Naive thymus-derived CD8-positive, alpha-beta T cell (primary cell): ENCODE data around the gene HAAO. TPM values are rescaled to one million over a fixed set of nuclear protein-coding genes. Genes with fewer than 3 reads are reported as not detected.
A peak's percentile ranks its signal among the peaks of the same experiment; 100 is the strongest.

Source experiments
- ATAC-seq, 2 donors: fragments of 150-1000 bp; cut with Tn5 transposase in 1 of 2; sonication (Bioruptor Pico), chemical (Tn5 transposase) in 1 of 2; 1 replicate in 1 of 2; 2 replicates in 1 of 2; pipeline ENCODE4 v1.10.0; 2021; ENCODE audit warnings: mild to moderate bottlenecking in 2 of 2, moderate library complexity in 2 of 2
- POLR2A ChIA-PET: fragments of 350-600 bp; sonication (Branson Sonifier 250); formaldehyde crosslinking; loops from one replicate; lab custom pipeline; 2021; ENCODE audit warnings: antibody characterized with exemption; lab: Charles Lee
- DNase-seq, 10 donors: peaks; one replicate each; pipeline versions ENCODE4 v3.0.0 to v3.0.0-alpha.2; 2020 to 2022
- H3K27ac Mint-ChIP-seq, 10 donors: one replicate each; pipeline ENCODE4 v1.8.0; 2020 to 2022; ENCODE audit warnings: mild to moderate bottlenecking in 10 of 10, mixed read lengths in 10 of 10, moderate library complexity in 4 of 10, inconsistent platforms in 1 of 10
- H3K27me3 Mint-ChIP-seq, 5 donors: one replicate each; pipeline ENCODE4 v1.8.0; 2021 to 2022; ENCODE audit warnings: mixed read lengths in 5 of 5
- H3K36me3 Mint-ChIP-seq, 3 donors: one replicate each; pipeline ENCODE4 v1.8.0; 2020 to 2022; ENCODE audit warnings: mixed read lengths in 3 of 3, mild to moderate bottlenecking in 2 of 3, inconsistent platforms in 1 of 3
- H3K4me1 Mint-ChIP-seq, 4 donors: one replicate each; pipeline ENCODE4 v1.8.0; 2021 to 2022; ENCODE audit warnings: mixed read lengths in 4 of 4
- H3K4me3 Mint-ChIP-seq, 10 donors: one replicate each; pipeline ENCODE4 v1.8.0; 2020 to 2022; ENCODE audit warnings: mild to moderate bottlenecking in 10 of 10, mixed read lengths in 10 of 10, moderate library complexity in 6 of 10, inconsistent platforms in 1 of 10
- H3K9me3 Mint-ChIP-seq, 9 donors: one replicate each; pipeline ENCODE4 v1.8.0; 2020 to 2022; ENCODE audit warnings: mixed read lengths in 9 of 9, mild to moderate bottlenecking in 3 of 9, inconsistent platforms in 1 of 9, moderate library complexity in 1 of 9
- polyA plus RNA-seq, 3 donors: library from polyadenylated mRNA; unstranded; fragments of 300-500 nt; fragmentation: Illumina TruSeq; gene quantifications; one replicate each; pipeline ENCODE4 v1.2.3, GENCODE V29; 2021
- total RNA-seq, 8 experiments: library from RNA in 2 of 8; stranded (reverse) in 2 of 8; gene quantifications; one replicate each; pipeline ENCODE4 v1.2.3 and lab custom pipeline; 2021 to 2026

The HAAO gene
- total and polyA plus RNA-seq, 5 experiments from 2014 or later = 0.25 to 0.80 (median 0.47) TPM

GRCh38 chr2:42762155-42762554 is 30.2 kb downstream of the HAAO start:
- Mint-ChIP-seq H3K27me3 (no peaks in the 10 kb centered on the region), H3K4me1 (peaks cover 0 to 12% (median under 1%) of the 10 kb centered on the region in 4 donors), H3K36me3 (peaks cover 0 to 6% (median 6%) of the 10 kb centered on the region in 3 donors), H3K9me3 (no peaks in the 10 kb centered on the region), H3K27ac (no peak overlapping the region), H3K4me3 (no peak overlapping the region)
- ATAC-seq (no peak), DNase-seq (no peak)
- POLR2A ChIA-PET = no interaction called here

- Mint-ChIP-seq H3K4me1 (peaks cover 0 to 12% (median 0%) of the 10 kb centered on the region in 4 donors), H3K36me3 (peaks cover 0 to 7% (median 6%) of the 10 kb centered on the region in 3 donors), H3K27ac (peak overlapping the region in 3 of 10 donors; percentile 63 to 90 (median 90)), H3K27me3 (no peaks in the 10 kb centered on the region), H3K9me3 (no peaks in the 10 kb centered on the region), H3K4me3 (no peak overlapping the region)
- ATAC-seq (no peak), DNase-seq (no peak)
- POLR2A ChIA-PET = no interaction called here
Measured at GRCh38 chr2:42761554-42761953, 30.8 kb downstream of the HAAO start.

GRCh38 chr2:42758751-42759150 is 33.6 kb downstream of the HAAO start:
- no peaks in the 10 kb centered on the region for H3K9me3 Mint-ChIP-seq
- H3K27me3 Mint-ChIP-seq = no peaks in the 10 kb centered on the region
- DNase-seq = no peak
- peaks cover 0 to 17% (median 7%) of the 10 kb centered on the region in 3 donors for H3K36me3 Mint-ChIP-seq
- H3K4me1 Mint-ChIP-seq = peaks cover 0 to 15% (median 5%) of the 10 kb centered on the region in 4 donors
- H3K27ac Mint-ChIP-seq = peak overlapping the region in 1 of 10 donors; percentile 54
- no peak overlapping the region for H3K4me3 Mint-ChIP-seq
- ATAC-seq = no peak
- POLR2A ChIA-PET = no interaction called here

GRCh38 chr2:42757981-42758740 is 34.2 kb downstream of the HAAO start:
- DNase-seq (no peak), ATAC-seq (no peak)
- Mint-ChIP-seq H3K4me3 (no peak overlapping the region), H3K9me3 (no peaks in the 10 kb centered on the region), H3K4me1 (peaks cover 0 to 20% (median 5%) of the 10 kb centered on the region in 4 donors), H3K27ac (peak overlapping the region in 2 of 10 donors; percentile 48 to 54), H3K36me3 (peaks cover 0 to 23% (median 10%) of the 10 kb centered on the region in 3 donors), H3K27me3 (no peaks in the 10 kb centered on the region)
- POLR2A ChIA-PET = interaction anchor here (0.6 kb wide), 1 partner anchor 37 kb away, joined by 3 read pairs; no protein-coding TSS in a partner anchor

GRCh38 chr2:42756966-42757513 is 35.3 kb downstream of the HAAO start:
- peak overlapping the region in 1 of 10 donors; percentile 24 for H3K27ac Mint-ChIP-seq
- H3K27me3 Mint-ChIP-seq = no peaks in the 10 kb centered on the region
- peaks cover 0 to 32% (median 4%) of the 10 kb centered on the region in 4 donors for H3K4me1 Mint-ChIP-seq
- no peaks in the 10 kb centered on the region for H3K9me3 Mint-ChIP-seq
- H3K36me3 Mint-ChIP-seq = peaks cover 0 to 30% (median 15%) of the 10 kb centered on the region in 3 donors
- DNase-seq (no peak), ATAC-seq (no peak)
- no peak overlapping the region for H3K4me3 Mint-ChIP-seq
- POLR2A ChIA-PET = no interaction called here

GRCh38 chr2:42756150-42756775 is 36.1 kb downstream of the HAAO start:
- H3K4me1 Mint-ChIP-seq = peaks cover 0 to 37% (median 4%) of the 10 kb centered on the region in 4 donors
- no peak for ATAC-seq

GRCh38 chr2:42755191-42755880 is 37.0 kb downstream of the HAAO start:
- Mint-ChIP-seq H3K9me3 (no peaks in the 10 kb centered on the region), H3K27me3 (no peaks in the 10 kb centered on the region), H3K4me3 (no peak overlapping the region), H3K4me1 (peaks cover 0 to 38% (median 6%) of the 10 kb centered on the region in 4 donors), H3K27ac (peak overlapping the region in 1 of 10 donors; percentile 34), H3K36me3 (peaks cover 0 to 36% (median 15%) of the 10 kb centered on the region in 3 donors)
- POLR2A ChIA-PET = no interaction called here
- ATAC-seq = no peak
- no peak for DNase-seq

More at GRCh38 chr2:42756150-42756775, 36.1 kb downstream of the HAAO start:
- POLR2A ChIA-PET = no interaction called here
- no peak overlapping the region for H3K27ac Mint-ChIP-seq
- no peak for DNase-seq
- peaks cover 0 to 31% (median 15%) of the 10 kb centered on the region in 3 donors for H3K36me3 Mint-ChIP-seq
- no peak overlapping the region for H3K4me3 Mint-ChIP-seq
- H3K9me3 Mint-ChIP-seq = no peaks in the 10 kb centered on the region
- no peaks in the 10 kb centered on the region for H3K27me3 Mint-ChIP-seq

GRCh38 chr2:42754776-42755140 is 37.6 kb downstream of the HAAO start:
- POLR2A ChIA-PET = interaction anchor here (0.6 kb wide), 1 partner anchor 12 kb away, joined by 3 read pairs; no protein-coding TSS in a partner anchor
- no peak for DNase-seq
- H3K27ac Mint-ChIP-seq = no peak overlapping the region
- no peaks in the 10 kb centered on the region for H3K9me3 Mint-ChIP-seq
- no peak for ATAC-seq
- H3K36me3 Mint-ChIP-seq = peaks cover 0 to 35% (median 17%) of the 10 kb centered on the region in 3 donors
- no peaks in the 10 kb centered on the region for H3K27me3 Mint-ChIP-seq
- H3K4me3 Mint-ChIP-seq = peak overlapping the region in 1 of 10 donors; percentile 16
- H3K4me1 Mint-ChIP-seq = peaks cover 0 to 38% (median 8%) of the 10 kb centered on the region in 4 donors

GRCh38 chr2:42754021-42754775 is 38.2 kb downstream of the HAAO start:
- Mint-ChIP-seq H3K4me3 (peak overlapping the region in 1 of 10 donors; percentile 16), H3K27me3 (no peaks in the 10 kb centered on the region), H3K4me1 (peaks cover 0 to 38% (median 8%) of the 10 kb centered on the region in 4 donors), H3K27ac (peak overlapping the region in 1 of 10 donors; percentile 43), H3K9me3 (no peaks in the 10 kb centered on the region), H3K36me3 (peaks cover 0 to 37% (median 17%) of the 10 kb centered on the region in 3 donors)
- ATAC-seq (no peak), DNase-seq (peak in 1 of 10 donors; percentile 8)
- POLR2A ChIA-PET = interaction anchor here (0.6 kb wide), 1 partner anchor 11 kb away, joined by 3 read pairs; no protein-coding TSS in a partner anchor

- ATAC-seq (no peak), DNase-seq (no peak)
- H3K4me3 Mint-ChIP-seq = peak overlapping the region in 1 of 10 donors; percentile 24
- peak overlapping the region in 3 of 10 donors; percentile 21 to 63 (median 41) for H3K27ac Mint-ChIP-seq
- POLR2A ChIA-PET = interaction anchor here (0.6 kb wide), 1 partner anchor 39 kb away, joined by 3 read pairs; no protein-coding TSS in a partner anchor
- no peaks in the 10 kb centered on the region for H3K27me3 Mint-ChIP-seq
- no peaks in the 10 kb centered on the region for H3K9me3 Mint-ChIP-seq
- peaks cover 0 to 38% (median 7%) of the 10 kb centered on the region in 4 donors for H3K4me1 Mint-ChIP-seq
- peaks cover 0 to 45% (median 15%) of the 10 kb centered on the region in 3 donors for H3K36me3 Mint-ChIP-seq
Measured at GRCh38 chr2:42752816-42753813, 39.3 kb downstream of the HAAO start.
